Measurements from ENCODE around the gene RAP1A.

DNA sequence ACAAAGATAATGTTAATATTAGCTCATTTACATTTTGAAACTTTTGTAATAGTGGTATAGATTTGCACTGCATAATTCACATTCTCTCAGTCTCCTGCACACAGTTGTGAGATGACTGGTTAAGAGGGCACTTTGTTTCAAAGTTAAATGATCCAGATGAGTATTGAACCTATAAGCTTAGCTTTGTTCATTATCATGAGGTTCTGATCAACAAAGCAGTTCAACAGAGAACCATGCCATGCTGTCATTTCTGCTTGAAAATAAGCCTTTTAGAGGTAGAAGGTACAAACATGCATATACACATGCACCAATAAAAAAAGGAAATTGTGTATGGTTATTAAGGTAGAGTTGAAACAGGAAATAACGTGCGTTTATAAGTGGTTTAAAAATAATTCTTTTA is 4.8 kb downstream of the RAP1A start:
- no peak for TF ChIP-seq CTCF (conservative IDR thresholded peaks at IDR 0.05; ENCODE audit: low read length)
- no peak for TF ChIP-seq EZH2phosphoT487 (IDR thresholded peaks at IDR 0.05; ENCODE audit: borderline replicate concordance)
